ENCODE measurements around the gene COL9A2. TPM values are rescaled to one million over a fixed set of nuclear protein-coding genes. Genes with fewer than 3 reads are reported as not detected.
"Not testable (repeated sequence)": the region's sequence is repeated elsewhere in the genome, so short reads cannot be mapped to it uniquely, and the experiment has no call there.

Gene COL9A2
- total and polyA plus RNA-seq, 2 experiments from 2014 or later: 3.4 to 5.9 TPM

- H3K9me3 ChIP-seq (ENCODE audit: low read depth): no peaks in the 10 kb centered on the region
- H3K36me3 ChIP-seq: no peaks in the 10 kb centered on the region
- TF ChIP-seq, protein P1, sequence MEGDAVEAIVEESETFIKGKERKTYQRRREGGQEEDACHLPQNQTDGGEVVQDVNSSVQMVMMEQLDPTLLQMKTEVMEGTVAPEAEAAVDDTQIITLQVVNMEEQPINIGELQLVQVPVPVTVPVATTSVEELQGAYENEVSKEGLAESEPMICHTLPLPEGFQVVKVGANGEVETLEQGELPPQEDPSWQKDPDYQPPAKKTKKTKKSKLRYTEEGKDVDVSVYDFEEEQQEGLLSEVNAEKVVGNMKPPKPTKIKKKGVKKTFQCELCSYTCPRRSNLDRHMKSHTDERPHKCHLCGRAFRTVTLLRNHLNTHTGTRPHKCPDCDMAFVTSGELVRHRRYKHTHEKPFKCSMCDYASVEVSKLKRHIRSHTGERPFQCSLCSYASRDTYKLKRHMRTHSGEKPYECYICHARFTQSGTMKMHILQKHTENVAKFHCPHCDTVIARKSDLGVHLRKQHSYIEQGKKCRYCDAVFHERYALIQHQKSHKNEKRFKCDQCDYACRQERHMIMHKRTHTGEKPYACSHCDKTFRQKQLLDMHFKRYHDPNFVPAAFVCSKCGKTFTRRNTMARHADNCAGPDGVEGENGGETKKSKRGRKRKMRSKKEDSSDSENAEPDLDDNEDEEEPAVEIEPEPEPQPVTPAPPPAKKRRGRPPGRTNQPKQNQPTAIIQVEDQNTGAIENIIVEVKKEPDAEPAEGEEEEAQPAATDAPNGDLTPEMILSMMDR (IDR thresholded peaks at IDR 0.05; ENCODE audit: low read depth, low read length): no peak
- no peak for DNase-seq (ENCODE audit: low read depth in 1 of 2, low spot score in 1 of 2)
- no peaks in the 10 kb centered on the region for H3K27me3 ChIP-seq
- no peak overlapping the region for H3K27ac ChIP-seq
- no peaks in the 10 kb centered on the region for H3K4me1 ChIP-seq (ENCODE audit: low read depth)
- no peak overlapping the region for H3K4me3 ChIP-seq
Observed at GRCh38 chr1:40350391-40350790, 33.3 kb upstream of the COL9A2 start.

DNA sequence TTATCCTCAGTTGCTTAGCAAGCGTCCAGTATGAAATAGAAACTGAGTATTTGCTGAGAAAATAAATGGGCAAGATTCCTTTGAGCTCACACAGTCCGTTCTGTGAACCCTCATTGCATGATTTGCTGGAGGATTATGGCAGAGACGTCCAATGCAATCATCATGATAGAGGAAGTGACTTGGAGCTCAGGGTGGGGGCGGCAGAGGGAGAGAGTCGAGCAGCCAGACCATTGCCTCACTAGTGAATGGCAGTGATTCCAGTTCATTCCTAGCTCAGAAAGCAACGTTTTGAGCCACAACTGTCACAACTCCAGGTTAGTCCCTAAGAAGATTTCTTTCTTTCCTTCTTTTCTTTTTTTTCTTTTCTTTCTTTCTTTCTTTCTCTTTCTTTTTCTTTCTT, 27.5 kb upstream of the COL9A2 start:
- no peaks in the 10 kb centered on the region for H3K4me1 ChIP-seq (ENCODE audit: low read depth)
- no peak overlapping the region for H3K27ac ChIP-seq
- peak in 1 of 2 donors; percentile 73 for DNase-seq (ENCODE audit: low read depth in 1 of 2, low spot score in 1 of 2)
- H3K4me3 ChIP-seq: no peak overlapping the region
- TF ChIP-seq, protein P1 (IDR thresholded peaks at IDR 0.05; ENCODE audit: low read depth, low read length): peak; percentile 18
- no peaks in the 10 kb centered on the region for H3K36me3 ChIP-seq
- peaks cover 1% of the 10 kb centered on the region for H3K27me3 ChIP-seq
- no peaks in the 10 kb centered on the region for H3K9me3 ChIP-seq (ENCODE audit: low read depth)

GRCh38 chr1:40342381-40342717, 25.3 kb upstream of the COL9A2 start:
- H3K27me3 ChIP-seq; H3K4me3 ChIP-seq; H3K36me3 ChIP-seq; H3K27ac ChIP-seq; H3K4me1 ChIP-seq (ENCODE audit: low read depth); H3K9me3 ChIP-seq (ENCODE audit: low read depth); DNase-seq (ENCODE audit: low read depth in 1 of 2, low spot score in 1 of 2): not testable (repeated sequence)

DNA sequence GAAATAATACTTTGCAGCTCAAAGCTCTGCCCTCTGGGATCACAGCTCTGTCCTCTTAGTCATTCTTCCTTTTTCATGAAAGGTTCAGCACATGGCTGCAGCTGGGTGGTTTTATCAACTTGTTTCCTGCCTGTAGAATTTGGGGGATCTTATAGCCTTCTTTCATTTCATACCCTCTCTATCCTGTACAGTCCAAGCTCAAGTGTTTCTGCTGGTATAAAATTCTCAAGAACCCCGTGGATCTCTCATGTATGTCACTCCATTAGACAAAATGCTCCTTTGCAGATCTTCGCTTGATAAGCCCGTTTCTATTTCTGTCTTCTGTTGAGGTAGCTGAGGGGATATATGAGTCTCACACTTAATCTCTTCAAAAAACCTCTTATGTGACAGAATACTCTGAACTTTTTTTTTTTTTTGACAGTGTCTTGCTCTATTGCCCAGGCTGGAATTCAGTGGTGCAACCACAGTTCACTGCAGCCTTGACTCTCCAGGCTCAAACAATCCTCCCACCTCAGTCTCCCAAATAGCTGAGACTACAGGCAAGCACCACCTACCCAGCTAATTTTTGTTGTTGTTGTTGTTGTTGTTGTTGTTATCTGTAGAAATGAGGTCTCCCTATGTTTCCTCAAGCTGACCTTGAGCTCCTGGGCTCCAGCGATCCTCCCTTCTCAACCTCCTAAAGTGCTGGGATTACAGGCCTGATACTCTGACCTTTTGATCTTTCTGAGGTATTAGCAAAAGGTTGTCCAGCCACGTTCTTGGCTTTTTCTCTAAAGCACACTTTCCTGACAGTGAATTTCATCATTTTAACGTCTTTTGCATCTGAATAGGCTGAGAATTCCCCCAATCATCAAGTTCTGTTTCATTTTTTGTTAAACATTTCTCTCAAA, 24.6 kb upstream of the COL9A2 start:
- Histone ChIP-seq H3K27me3 (peaks cover 5% of the 10 kb centered on the region), H3K4me1 (ENCODE audit: low read depth) (no peaks in the 10 kb centered on the region), H3K4me3 (no peak overlapping the region), H3K27ac (no peak overlapping the region), H3K9me3 (ENCODE audit: low read depth) (no peaks in the 10 kb centered on the region), H3K36me3 (no peaks in the 10 kb centered on the region)
- DNase-seq (ENCODE audit: low read depth in 1 of 2, low spot score in 1 of 2): no peak
- TF ChIP-seq, protein P1 (IDR thresholded peaks at IDR 0.05; ENCODE audit: low read depth, low read length): no peak

GRCh38 chr1:40339420-40340323, 22.6 kb upstream of the COL9A2 start:
- no peak for DNase-seq (ENCODE audit: low read depth in 1 of 2, low spot score in 1 of 2)
- TF ChIP-seq, protein P1 (IDR thresholded peaks at IDR 0.05; ENCODE audit: low read depth, low read length): no peak
- Histone ChIP-seq H3K4me1 (ENCODE audit: low read depth) (no peaks in the 10 kb centered on the region), H3K9me3 (ENCODE audit: low read depth) (no peaks in the 10 kb centered on the region), H3K27me3 (peaks cover 5% of the 10 kb centered on the region), H3K36me3 (no peaks in the 10 kb centered on the region), H3K27ac (no peak overlapping the region), H3K4me3 (no peak overlapping the region)

Data from cardiac muscle cell (in vitro differentiated cells and primary cell).